Measurements from ENCODE around the gene NUCB1.
A peak's percentile ranks its signal among the peaks of the same experiment; 100 is the strongest.

- TF ChIP-seq TEAD1 (CRISPR knock-in tag; IDR thresholded peaks at IDR 0.05) (0 out of 2 replicates have a peak, but pooled peaks have one; percentile 28), IRF2 (CRISPR knock-in tag; IDR thresholded peaks at IDR 0.05; ENCODE audit: borderline replicate concordance, low read depth) (no peak), SMAD3 (CRISPR knock-in tag; IDR thresholded peaks at IDR 0.05; ENCODE audit: borderline replicate concordance) (no peak), IRF1 (CRISPR knock-in tag; IDR thresholded peaks at IDR 0.05) (no peak)
- TF ChIP-seq, protein P1, sequence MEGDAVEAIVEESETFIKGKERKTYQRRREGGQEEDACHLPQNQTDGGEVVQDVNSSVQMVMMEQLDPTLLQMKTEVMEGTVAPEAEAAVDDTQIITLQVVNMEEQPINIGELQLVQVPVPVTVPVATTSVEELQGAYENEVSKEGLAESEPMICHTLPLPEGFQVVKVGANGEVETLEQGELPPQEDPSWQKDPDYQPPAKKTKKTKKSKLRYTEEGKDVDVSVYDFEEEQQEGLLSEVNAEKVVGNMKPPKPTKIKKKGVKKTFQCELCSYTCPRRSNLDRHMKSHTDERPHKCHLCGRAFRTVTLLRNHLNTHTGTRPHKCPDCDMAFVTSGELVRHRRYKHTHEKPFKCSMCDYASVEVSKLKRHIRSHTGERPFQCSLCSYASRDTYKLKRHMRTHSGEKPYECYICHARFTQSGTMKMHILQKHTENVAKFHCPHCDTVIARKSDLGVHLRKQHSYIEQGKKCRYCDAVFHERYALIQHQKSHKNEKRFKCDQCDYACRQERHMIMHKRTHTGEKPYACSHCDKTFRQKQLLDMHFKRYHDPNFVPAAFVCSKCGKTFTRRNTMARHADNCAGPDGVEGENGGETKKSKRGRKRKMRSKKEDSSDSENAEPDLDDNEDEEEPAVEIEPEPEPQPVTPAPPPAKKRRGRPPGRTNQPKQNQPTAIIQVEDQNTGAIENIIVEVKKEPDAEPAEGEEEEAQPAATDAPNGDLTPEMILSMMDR (IDR thresholded peaks at IDR 0.05): no peak
- TF ChIP-seq, protein P2, sequence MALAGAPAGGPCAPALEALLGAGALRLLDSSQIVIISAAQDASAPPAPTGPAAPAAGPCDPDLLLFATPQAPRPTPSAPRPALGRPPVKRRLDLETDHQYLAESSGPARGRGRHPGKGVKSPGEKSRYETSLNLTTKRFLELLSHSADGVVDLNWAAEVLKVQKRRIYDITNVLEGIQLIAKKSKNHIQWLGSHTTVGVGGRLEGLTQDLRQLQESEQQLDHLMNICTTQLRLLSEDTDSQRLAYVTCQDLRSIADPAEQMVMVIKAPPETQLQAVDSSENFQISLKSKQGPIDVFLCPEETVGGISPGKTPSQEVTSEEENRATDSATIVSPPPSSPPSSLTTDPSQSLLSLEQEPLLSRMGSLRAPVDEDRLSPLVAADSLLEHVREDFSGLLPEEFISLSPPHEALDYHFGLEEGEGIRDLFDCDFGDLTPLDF (CRISPR knock-in tag; IDR thresholded peaks at IDR 0.05): no peak
Observed at GRCh38 chr19:48962029-48962848, 62.1 kb downstream of the NUCB1 start.

All from WTC11 (cell line).